ENCODE results near the gene RIPOR3.
A peak's percentile ranks its signal among the peaks of the same experiment; 100 is the strongest.
"Not testable (repeated sequence)": the region's sequence is repeated elsewhere in the genome, so short reads cannot be mapped to it uniquely, and the experiment has no call there.

RIPOR3 gene

DNA sequence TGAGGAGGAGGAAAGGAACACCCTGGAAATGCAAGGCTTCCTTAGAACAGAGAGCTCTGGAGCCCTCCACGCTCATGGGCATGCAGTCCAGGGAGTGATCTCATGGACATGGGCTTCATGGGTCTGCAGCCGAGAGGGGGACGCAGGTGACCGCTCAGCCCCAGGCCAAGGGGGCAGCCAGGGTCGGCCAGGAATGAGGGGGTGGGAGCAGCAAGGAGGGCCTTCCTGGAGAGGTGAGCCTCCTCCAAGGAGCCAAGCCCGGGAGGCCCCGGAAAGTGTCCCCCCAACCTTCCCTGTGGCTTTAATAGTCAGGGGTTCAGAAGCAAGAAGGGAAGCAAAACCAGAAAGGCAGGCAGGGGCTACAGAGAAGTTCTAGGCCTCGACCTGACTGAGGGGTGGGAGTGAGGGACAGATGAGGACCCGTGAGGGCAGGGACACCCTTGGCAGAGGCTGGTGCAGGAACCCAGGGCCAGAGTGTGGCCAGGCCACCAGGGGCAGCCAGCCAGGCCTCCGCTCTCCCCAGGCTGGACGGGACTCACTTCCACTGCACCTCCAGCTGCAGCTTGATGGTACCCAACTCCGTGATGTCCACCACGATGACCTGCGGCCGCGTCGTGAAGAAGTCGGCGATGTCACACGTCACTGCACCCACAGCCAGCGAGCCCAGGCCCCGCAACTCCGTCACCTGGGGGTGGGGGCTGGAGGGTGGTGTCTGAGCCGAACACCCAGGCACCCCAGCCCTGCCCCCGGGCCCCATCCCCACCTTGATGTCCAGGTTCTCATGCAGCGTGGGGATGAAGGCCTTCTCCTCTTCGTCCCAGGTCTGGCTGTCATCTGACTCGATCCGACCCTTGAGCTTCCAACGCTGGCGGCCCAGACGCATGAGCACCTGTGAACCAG is 83.2 kb downstream of the RIPOR3 start:
- no peak for DNase-seq (ENCODE audit: low spot score)

- no peak for DNase-seq (ENCODE audit: low spot score)
Measured at GRCh38 chr20:50607436-50607835, 83.9 kb downstream of the RIPOR3 start.

- DNase-seq (ENCODE audit: low spot score), result no peak
Measured at GRCh38 chr20:50605136-50605535, 86.2 kb downstream of the RIPOR3 start.

DNA sequence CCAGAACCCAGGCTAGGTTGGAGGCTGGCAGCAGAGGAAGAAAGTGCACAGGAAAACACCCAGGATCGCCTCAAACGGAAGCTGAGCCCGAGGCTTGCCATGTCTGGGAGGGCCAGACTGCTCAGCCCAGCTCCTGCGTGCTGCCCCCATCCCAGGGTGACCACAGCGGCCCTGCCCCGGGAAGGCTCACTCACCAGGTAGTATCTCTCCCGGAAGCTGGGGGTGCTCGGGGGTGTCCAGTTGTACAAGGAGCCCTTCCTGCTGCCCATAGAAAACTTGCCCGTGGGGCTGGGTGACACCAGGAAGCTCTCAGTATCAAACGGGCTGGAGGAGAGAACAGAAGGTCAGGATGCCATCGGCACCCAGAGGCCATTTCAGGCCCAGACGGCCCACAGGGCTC is 86.9 kb downstream of the RIPOR3 start:
- no peak for DNase-seq (ENCODE audit: low spot score)

GRCh38 chr20:50602432-50603088 is 88.8 kb downstream of the RIPOR3 start:
- DNase-seq (ENCODE audit: low spot score), result no peak

GRCh38 chr20:50601511-50602431 is 89.6 kb downstream of the RIPOR3 start:
- no peak for DNase-seq (ENCODE audit: low spot score)

- DNase-seq (ENCODE audit: low spot score), result no peak
Measured at GRCh38 chr20:50600281-50600895, 91.0 kb downstream of the RIPOR3 start.

GRCh38 chr20:50598768-50599167 is 92.6 kb downstream of the RIPOR3 start:
- not testable (repeated sequence) for DNase-seq (ENCODE audit: low spot score)

- no peak for DNase-seq (ENCODE audit: low spot score)
Measured at GRCh38 chr20:50598074-50598473, 93.3 kb downstream of the RIPOR3 start.

- DNase-seq (ENCODE audit: low spot score), result no peak
Measured at GRCh38 chr20:50597406-50597969, 93.9 kb downstream of the RIPOR3 start.

DNA sequence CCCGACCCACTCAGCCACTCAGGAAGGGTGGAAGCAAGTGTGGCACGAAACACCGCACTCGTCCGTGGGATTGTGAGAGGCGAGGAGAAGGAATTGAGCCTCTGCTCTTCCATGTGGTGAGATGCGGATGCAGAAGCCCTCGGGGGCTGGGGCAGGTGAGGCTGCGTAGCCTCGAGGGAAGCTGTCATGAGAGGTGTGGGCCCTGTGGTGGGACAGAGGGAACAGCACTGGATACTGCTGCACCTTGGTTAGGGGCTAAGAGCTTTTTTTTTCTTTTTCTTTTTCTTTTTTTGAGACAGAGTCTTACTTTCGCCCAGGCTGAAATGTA is 94.7 kb downstream of the RIPOR3 start:
- DNase-seq (ENCODE audit: low spot score), result no peak

- DNase-seq (ENCODE audit: low spot score), result no peak
Measured at GRCh38 chr20:50595988-50596693, 95.2 kb downstream of the RIPOR3 start.

- DNase-seq (ENCODE audit: low spot score), result no peak
Measured at GRCh38 chr20:50595433-50595895, 95.9 kb downstream of the RIPOR3 start.

DNA sequence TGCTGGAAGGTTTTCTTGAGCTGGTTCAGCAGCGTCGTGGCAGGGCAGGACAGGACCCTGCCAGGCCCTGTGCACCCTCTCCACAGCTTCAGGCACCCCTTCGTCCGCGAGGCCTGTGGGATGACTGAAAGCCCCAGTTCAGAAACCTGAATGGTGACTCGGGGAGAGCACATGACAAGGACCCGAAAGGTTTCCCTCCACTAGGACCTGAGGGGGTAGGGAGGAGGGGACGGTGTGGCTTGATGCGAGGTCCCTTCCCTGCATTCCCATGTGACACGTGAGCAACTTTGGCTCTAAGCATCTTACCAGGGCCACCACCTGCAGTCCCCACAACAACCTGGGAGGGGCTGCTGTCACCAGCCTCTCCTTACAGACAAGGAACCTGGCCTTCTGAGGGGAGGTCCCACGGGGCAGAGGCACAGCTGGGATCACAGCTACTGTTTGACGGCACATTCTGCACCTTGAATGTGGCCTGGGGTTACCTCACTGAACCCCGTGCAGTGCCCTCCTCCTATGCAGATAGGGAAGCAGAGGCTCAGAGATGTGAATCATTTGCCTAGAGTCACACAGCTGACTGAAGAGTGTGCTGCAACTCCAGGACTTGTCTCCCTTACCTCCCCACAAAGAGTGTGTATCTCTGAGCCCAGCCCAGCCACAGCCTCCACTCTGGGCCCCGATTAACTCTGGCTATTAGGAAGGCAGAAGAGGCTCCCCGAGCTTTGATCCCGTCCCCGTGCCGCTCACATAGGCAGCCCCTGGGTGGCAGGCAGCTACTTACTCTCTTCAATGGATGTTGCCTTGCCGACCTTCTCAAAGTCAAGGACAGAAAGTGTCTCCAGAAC is 96.5 kb downstream of the RIPOR3 start:
- peak; percentile 53 for DNase-seq (ENCODE audit: low spot score)

- no peak for DNase-seq (ENCODE audit: low spot score)
Measured at GRCh38 chr20:50594231-50594590, 97.1 kb downstream of the RIPOR3 start.

- no peak for DNase-seq (ENCODE audit: low spot score)
Measured at GRCh38 chr20:50593005-50593335, 98.4 kb downstream of the RIPOR3 start.

- no peak for DNase-seq (ENCODE audit: low spot score)
Measured at GRCh38 chr20:50592282-50593004, 98.9 kb downstream of the RIPOR3 start.

GRCh38 chr20:50591233-50591852 is 100.0 kb downstream of the RIPOR3 start:
- no peak for DNase-seq (ENCODE audit: low spot score)

- no peak for DNase-seq (ENCODE audit: low spot score)
Measured at GRCh38 chr20:50590348-50590664, 101.0 kb downstream of the RIPOR3 start.
